ENCODE data around the gene MED16. TPM values are rescaled to one million over a fixed set of nuclear protein-coding genes. Genes with fewer than 3 reads are reported as not detected.
"Not testable (repeated sequence)": the region's sequence is repeated elsewhere in the genome, so short reads cannot be mapped to it uniquely, and the experiment has no call there.

MED16 gene
- total RNA-seq, 1 experiment from 2014 or later, result 83.1 TPM

GRCh38 chr19:892243-892893 lies 619 bp downstream of the MED16 start:
- Histone ChIP-seq H2AK5ac (ENCODE audit: insufficient read length, low read length) (no peak overlapping the region), H3K18ac (ENCODE audit: insufficient read length, low read depth, low read length) (no peak overlapping the region), H2BK5ac (ENCODE audit: insufficient read length, low read length) (no peak overlapping the region), H2AFZ (ENCODE audit: low read length) (no peak overlapping the region), H3K9ac (ENCODE audit: extremely low read depth, insufficient read length, low read length) (peak overlapping the region; percentile 36), H4K91ac (ENCODE audit: insufficient read length, low read depth, low read length) (no peak overlapping the region), H3K23me2 (ENCODE audit: insufficient read length, low read depth, low read length, poor library complexity, severe bottlenecking) (peaks cover 4% of the 10 kb centered on the region), H3K23ac (ENCODE audit: insufficient read length, low read depth, low read length) (no peak overlapping the region), H3K4ac (ENCODE audit: low read depth, low read length) (no peak overlapping the region), H2BK15ac (ENCODE audit: low read depth, low read length) (no peak overlapping the region), H2BK120ac (ENCODE audit: low read depth, low read length, poor library complexity, severe bottlenecking) (no peak overlapping the region), H4K5ac (ENCODE audit: insufficient read length, low read depth, low read length) (no peak overlapping the region), H3K79me1 (ENCODE audit: insufficient read depth, low read depth, low read length, poor library complexity, severe bottlenecking) (no peaks in the 10 kb centered on the region), H3K27me3 (ENCODE audit: insufficient read depth, low read length) (no peaks in the 10 kb centered on the region), H3K79me2 (ENCODE audit: insufficient read depth, low read length) (no peaks in the 10 kb centered on the region; the same call in 1 of the 2 replicates), H2BK12ac (ENCODE audit: insufficient read length, low read depth, low read length) (no peak overlapping the region), H3K14ac (ENCODE audit: insufficient read depth, low read length) (no peak overlapping the region), H2BK20ac (ENCODE audit: low read depth, low read length, poor library complexity, severe bottlenecking) (no peak overlapping the region), H4K20me1 (ENCODE audit: control insufficient read depth, insufficient read depth, insufficient read length) (peaks cover 2% of the 10 kb centered on the region), H4K8ac (replicated peaks; ENCODE audit: insufficient read length, low read depth, low read length) (no peak overlapping the region), H3K27ac (ENCODE audit: insufficient read length, low read depth, low read length) (no peak overlapping the region), H3K56ac (ENCODE audit: insufficient read length, low read depth, low read length) (no peak overlapping the region), H3K4me2 (ENCODE audit: insufficient read depth, insufficient read length, low read length) (peak overlapping the region; percentile 56), H3K9me3 (ENCODE audit: control insufficient read depth, low read depth, low read length) (no peaks in the 10 kb centered on the region), H3K4me1 (ENCODE audit: insufficient read depth, low read length) (no peaks in the 10 kb centered on the region), H3T11ph (ENCODE audit: low read length) (no peak overlapping the region)
- Mint-ChIP-seq H3K4me1 (peaks cover 3 to 6% of the 10 kb centered on the region in 2 experiments; a peak in 3 of 4 replicates), H3K27ac (peak overlapping the region in 2 of 3 experiments; percentile 40 to 48; a peak in 2 of 7 replicates), H3K9me3 (no peaks in the 10 kb centered on the region; a peak in 1 of 5 replicates), H3K36me3 (ENCODE audit: insufficient read depth in 1 of 3, low read depth in 3 of 3) (peaks cover 0 to 35% (median 28%) of the 10 kb centered on the region in 3 experiments; a peak in 6 of 7 replicates), H3K4me3 (peak overlapping the region; percentile 76 to 90), H3K27me3 (ENCODE audit: low read depth) (peaks cover 4% of the 10 kb centered on the region; the same call in 1 of the 2 replicates)
- no CpG with 5 or more reads among the region's 27 CpGs for WGBS (ENCODE audit: extremely low coverage, insufficient read length, low lambda C conversion rate)
- no peak for TF ChIP-seq CTCF (conservative IDR thresholded peaks at IDR 0.05)
- DNase-seq, result no peak

GRCh38 chr19:891421-892200 lies 1.4 kb downstream of the MED16 start:
- H3K18ac ChIP-seq (ENCODE audit: insufficient read length, low read depth, low read length); H4K91ac ChIP-seq (ENCODE audit: insufficient read length, low read depth, low read length); H2AK5ac ChIP-seq (ENCODE audit: insufficient read length, low read length); DNase-seq; H3K79me1 ChIP-seq (ENCODE audit: insufficient read depth, low read depth, low read length, poor library complexity, severe bottlenecking); H3K23me2 ChIP-seq (ENCODE audit: insufficient read length, low read depth, low read length, poor library complexity, severe bottlenecking); H3K27me3 ChIP-seq (ENCODE audit: insufficient read depth, low read length); H4K5ac ChIP-seq (ENCODE audit: insufficient read length, low read depth, low read length); H3K14ac ChIP-seq (ENCODE audit: insufficient read depth, low read length); H4K8ac ChIP-seq (replicated peaks; ENCODE audit: insufficient read length, low read depth, low read length); H3K56ac ChIP-seq (ENCODE audit: insufficient read length, low read depth, low read length); H3K9me3 ChIP-seq (ENCODE audit: control insufficient read depth, low read depth, low read length); H3K9me3 Mint-ChIP-seq; H2BK120ac ChIP-seq (ENCODE audit: low read depth, low read length, poor library complexity, severe bottlenecking); H3K27ac ChIP-seq (ENCODE audit: insufficient read length, low read depth, low read length); H4K20me1 ChIP-seq (ENCODE audit: control insufficient read depth, insufficient read depth, insufficient read length); H3K4me1 Mint-ChIP-seq; H3K79me2 ChIP-seq (ENCODE audit: insufficient read depth, low read length); H2AFZ ChIP-seq (ENCODE audit: low read length); H3K9ac ChIP-seq (ENCODE audit: extremely low read depth, insufficient read length, low read length); H3K27ac Mint-ChIP-seq; H2BK20ac ChIP-seq (ENCODE audit: low read depth, low read length, poor library complexity, severe bottlenecking); H3K4ac ChIP-seq (ENCODE audit: low read depth, low read length); H2BK5ac ChIP-seq (ENCODE audit: insufficient read length, low read length); H3K23ac ChIP-seq (ENCODE audit: insufficient read length, low read depth, low read length); H3T11ph ChIP-seq (ENCODE audit: low read length); H3K27me3 Mint-ChIP-seq (ENCODE audit: low read depth); H2BK12ac ChIP-seq (ENCODE audit: insufficient read length, low read depth, low read length); H3K4me1 ChIP-seq (ENCODE audit: insufficient read depth, low read length); H2BK15ac ChIP-seq (ENCODE audit: low read depth, low read length): not testable (repeated sequence)
- WGBS (ENCODE audit: extremely low coverage, insufficient read length, low lambda C conversion rate), result no CpG with 5 or more reads among the region's 50 CpGs
- H3K36me3 Mint-ChIP-seq (ENCODE audit: insufficient read depth in 1 of 3, low read depth in 3 of 3), result peaks cover 0 to 34% (median 26%) of the 10 kb centered on the region in 3 experiments; a peak in 6 of 7 replicates
- peak overlapping the region; percentile 76 to 90 for H3K4me3 Mint-ChIP-seq
- peak overlapping the region; percentile 56 for H3K4me2 ChIP-seq (ENCODE audit: insufficient read depth, insufficient read length, low read length)

All from H9 (cell line).